Stimulated activated naive B cell treated with anti-CD40 and anti-IgM and Interleukin-4, amounts not matched to agents 10 μg/mL and 1 μg/mL and 100 μg/mL, for 72 hours (primary cell): ENCODE measurements around the gene KLF13.

Experiments used
- ATAC-seq, 2 donors: fragments of 150-1000 bp; cut with Tn5 transposase; replicated peaks; 2 replicates each; pipeline ENCODE4 v1.10.0; 2021; ENCODE audit warnings: moderate library complexity in 1 of 2
- DNase-seq: peaks from one replicate; pipeline ENCODE4 v3.0.0; 2021
- H3K27ac Mint-ChIP-seq: one replicate; pipeline ENCODE4 v1.8.0; 2022; ENCODE audit warnings: mild to moderate bottlenecking, mixed read lengths
- H3K27me3 Mint-ChIP-seq, 2 donors: one replicate each; pipeline ENCODE4 v1.8.0; 2022; ENCODE audit warnings: mixed read lengths in 2 of 2
- H3K36me3 Mint-ChIP-seq, 2 donors: one replicate each; pipeline ENCODE4 v1.8.0; 2022; ENCODE audit warnings: mixed read lengths in 2 of 2, mild to moderate bottlenecking in 1 of 2
- H3K4me1 Mint-ChIP-seq, 2 donors: one replicate each; pipeline ENCODE4 v1.8.0; 2022; ENCODE audit warnings: mixed read lengths in 2 of 2, mild to moderate bottlenecking in 1 of 2
- H3K4me3 Mint-ChIP-seq, 2 donors: one replicate each; pipeline ENCODE4 v1.8.0; 2022; ENCODE audit warnings: mild to moderate bottlenecking in 2 of 2, mixed read lengths in 2 of 2, moderate library complexity in 1 of 2
- H3K9me3 Mint-ChIP-seq, 2 donors: one replicate each; pipeline ENCODE4 v1.8.0; 2022; ENCODE audit warnings: mixed read lengths in 2 of 2, mild to moderate bottlenecking in 1 of 2

KLF13 gene

DNA sequence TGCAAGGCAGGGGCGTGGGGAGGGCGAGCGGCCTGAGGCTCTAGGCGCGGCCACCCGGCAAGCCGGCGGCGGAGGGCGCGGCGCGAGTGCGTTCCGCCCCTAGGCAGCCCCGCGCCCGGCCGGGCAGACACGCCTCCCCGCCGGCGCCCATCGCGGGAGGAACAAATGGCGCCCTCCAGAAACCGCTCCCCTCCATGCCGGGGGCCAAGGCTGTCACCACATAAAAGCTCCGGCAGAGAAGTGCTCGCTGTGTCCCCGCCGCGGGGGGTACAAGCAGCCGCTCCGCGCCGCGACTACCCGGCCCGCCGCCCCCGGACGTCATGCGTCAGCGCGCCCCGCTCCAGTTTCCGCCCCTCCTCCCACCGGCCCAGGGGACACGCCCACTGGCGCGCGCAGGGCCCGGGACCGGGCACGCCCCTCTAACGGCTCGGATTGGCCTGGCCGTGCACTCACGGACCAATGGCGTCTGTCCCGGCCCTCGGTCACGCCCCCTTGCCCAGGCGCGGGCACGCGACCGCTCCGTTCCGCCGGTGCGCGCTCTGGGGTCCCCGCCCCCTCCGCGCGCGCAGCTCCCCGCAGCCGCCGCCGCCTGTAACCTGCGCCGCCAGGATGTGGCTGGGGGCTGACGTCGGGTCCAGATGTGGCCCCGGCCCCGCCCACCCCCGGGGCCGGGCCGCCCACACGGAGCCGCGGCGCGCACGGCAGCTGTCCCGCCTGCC is at the start of gene KLF13:
Gene KLF13 (plus strand): TSS at position 680 of the 719 bp plus-strand sequence. CDS start 378 bp downstream, outside the sequence.
- Mint-ChIP-seq H3K4me3 (peak within 1 kb of the TSS; percentile 93 to 95), H3K27ac (peak within 1 kb of the TSS; percentile 97), H3K36me3 (peaks cover 13 to 27% of the 10 kb centered on the region in 2 donors), H3K27me3 (no peaks in the 10 kb centered on the region), H3K9me3 (no peaks in the 10 kb centered on the region), H3K4me1 (peaks cover 56 to 65% of the 10 kb centered on the region in 2 donors)
- peak; percentile 99 for DNase-seq
- peak; percentile 77 to 80 for ATAC-seq

DNA sequence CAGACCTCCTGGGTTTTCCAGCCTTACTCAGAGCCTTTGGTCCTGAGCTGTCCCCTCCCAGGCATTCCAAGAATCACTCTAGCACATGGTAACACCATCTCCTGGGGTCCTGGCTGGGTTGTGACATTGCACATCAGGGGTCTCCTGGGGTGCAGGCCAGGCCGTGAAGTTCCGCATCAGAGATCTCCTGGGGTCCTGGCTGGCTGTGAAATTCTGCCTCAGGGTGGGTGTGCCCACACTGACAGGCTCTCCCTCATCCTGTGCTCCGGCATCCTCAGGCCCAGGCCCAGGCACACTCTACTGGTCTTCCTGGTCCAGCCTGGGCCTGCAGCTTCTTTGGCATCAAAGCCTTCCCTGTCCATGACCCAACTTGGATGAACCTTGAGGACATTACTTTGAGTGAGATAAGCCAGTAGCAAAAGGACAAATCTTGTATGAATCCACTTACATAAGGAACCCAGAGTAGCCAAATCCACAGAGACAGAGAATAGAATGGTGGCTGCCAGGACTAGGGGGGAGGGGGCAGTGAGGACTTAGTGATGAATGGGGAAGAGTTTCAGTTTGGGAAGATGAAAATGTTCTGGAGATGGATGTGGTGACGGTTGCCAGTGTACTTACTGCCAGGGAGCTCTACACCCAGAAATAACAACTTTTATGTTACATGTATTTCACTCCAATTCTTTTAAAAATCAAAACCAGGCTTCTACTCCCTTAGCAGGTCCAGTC is 49.1 kb upstream of the KLF13 start:
- Mint-ChIP-seq H3K4me3 (no peak overlapping the region), H3K9me3 (no peaks in the 10 kb centered on the region), H3K4me1 (peaks cover 22 to 37% of the 10 kb centered on the region in 2 donors), H3K36me3 (no peaks in the 10 kb centered on the region), H3K27ac (no peak overlapping the region), H3K27me3 (no peaks in the 10 kb centered on the region)
- ATAC-seq (no peak), DNase-seq (no peak)

DNA sequence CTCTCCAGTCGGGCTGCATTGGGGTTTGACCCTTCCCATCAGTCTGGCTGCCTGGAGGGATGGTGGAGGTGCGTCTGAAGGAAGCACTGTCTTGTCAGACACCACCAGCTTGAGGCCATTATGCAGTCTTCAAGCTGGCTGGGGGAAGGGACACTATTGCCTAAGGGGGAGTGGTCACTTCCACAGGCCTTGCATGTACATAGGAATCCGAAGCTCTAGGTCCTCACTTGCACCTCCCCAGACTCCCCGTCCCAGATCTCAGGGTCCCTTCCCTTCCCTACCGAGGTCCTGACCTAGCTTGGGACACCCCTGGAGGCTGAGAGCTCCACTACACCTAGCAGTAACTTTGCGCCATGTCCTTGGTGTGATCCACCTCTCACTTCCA is 48.6 kb upstream of the KLF13 start:
- ATAC-seq = no peak

DNA sequence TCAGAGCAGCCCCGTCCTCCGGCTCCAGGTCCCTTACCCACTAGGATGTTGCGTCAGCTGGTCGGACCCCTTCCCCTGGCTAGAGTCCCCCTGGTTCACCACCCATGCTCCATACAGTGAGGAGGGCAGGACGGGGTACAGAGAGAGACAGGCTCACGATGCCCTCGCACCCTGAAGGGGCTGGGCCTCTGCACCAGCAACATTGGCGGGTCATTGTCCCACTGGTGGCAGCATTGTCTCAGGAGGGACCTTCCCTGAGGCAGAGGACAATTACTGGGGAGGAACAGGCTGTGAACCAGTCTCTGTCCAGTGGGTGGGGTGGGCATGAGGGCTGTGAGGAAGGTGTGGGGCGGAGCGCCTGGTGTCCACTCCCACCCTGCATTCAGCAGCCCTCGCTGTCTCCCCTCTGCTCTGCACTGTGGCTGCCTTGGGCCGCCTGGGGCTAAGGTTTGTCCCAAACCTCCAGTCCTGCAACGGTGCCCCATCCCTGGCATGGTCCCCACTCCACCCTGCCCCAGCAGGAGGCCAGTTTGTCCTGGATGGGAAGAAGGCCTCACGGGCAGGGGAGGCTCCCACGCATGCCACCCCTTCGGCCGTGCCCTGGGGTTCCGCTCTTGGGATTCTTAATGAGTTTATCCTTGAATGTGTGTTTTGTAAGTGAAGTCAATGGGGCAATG is 48.0 kb upstream of the KLF13 start:
- no peak for DNase-seq
- no peaks in the 10 kb centered on the region for H3K27me3 Mint-ChIP-seq
- H3K36me3 Mint-ChIP-seq = no peaks in the 10 kb centered on the region
- H3K27ac Mint-ChIP-seq = peak overlapping the region; percentile 84
- peaks cover 13 to 25% of the 10 kb centered on the region in 2 donors for H3K4me1 Mint-ChIP-seq
- ATAC-seq = no peak
- H3K4me3 Mint-ChIP-seq = no peak overlapping the region
- H3K9me3 Mint-ChIP-seq = peaks cover under 1 to 2% of the 10 kb centered on the region in 2 donors

More for the DNA sequence above, 48.6 kb upstream of the KLF13 start:
- no peaks in the 10 kb centered on the region for H3K36me3 Mint-ChIP-seq
- H3K4me3 Mint-ChIP-seq = no peak overlapping the region
- no peaks in the 10 kb centered on the region for H3K27me3 Mint-ChIP-seq
- no peak overlapping the region for H3K27ac Mint-ChIP-seq
- no peak for DNase-seq
- H3K4me1 Mint-ChIP-seq = peaks cover 18 to 31% of the 10 kb centered on the region in 2 donors
- H3K9me3 Mint-ChIP-seq = no peaks in the 10 kb centered on the region

DNA sequence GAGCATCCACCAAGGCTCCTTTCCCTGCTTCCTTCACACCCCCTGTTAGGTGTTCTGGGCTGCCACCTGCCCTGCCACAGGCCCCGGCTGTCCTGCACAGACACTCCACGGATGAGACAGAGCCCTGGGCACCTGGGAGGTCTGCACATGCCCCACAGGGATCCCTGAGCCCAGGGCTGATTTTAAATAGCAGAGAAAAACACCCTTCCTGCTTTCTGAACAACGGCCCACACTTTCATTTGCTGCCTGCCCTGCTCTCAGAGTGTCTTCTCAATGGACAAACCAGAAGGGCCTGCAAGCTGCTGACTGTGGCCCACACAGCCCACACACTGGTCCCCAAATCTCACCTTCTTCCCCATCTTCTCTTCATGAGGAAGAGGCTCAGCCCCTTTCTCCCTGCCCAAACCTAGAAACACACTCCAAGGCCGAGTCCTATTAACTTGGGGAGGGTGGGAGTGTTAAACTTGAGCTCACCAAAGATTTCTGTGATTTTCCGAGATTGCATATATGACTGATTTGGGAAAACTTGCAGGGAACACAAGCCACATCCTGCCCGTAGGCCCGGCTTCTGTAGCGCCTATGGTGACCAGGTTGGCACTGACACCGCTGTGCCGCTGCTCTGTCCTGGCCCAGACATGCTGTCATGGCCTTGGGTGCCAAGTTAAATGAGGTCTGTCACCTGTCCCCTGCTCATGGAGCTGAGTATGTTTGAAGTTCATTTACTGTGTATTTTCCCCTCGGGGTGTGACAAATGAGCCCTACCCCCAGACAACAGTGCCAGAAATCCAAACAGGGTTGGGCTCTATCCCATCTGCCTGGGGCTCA is 47.2 kb upstream of the KLF13 start:
- H3K9me3 Mint-ChIP-seq = peaks cover 4 to 6% of the 10 kb centered on the region in 2 donors
- H3K27ac Mint-ChIP-seq = peak overlapping the region; percentile 84
- H3K27me3 Mint-ChIP-seq = no peaks in the 10 kb centered on the region
- ATAC-seq (no peak), DNase-seq (no peak)
- H3K36me3 Mint-ChIP-seq = no peaks in the 10 kb centered on the region
- H3K4me3 Mint-ChIP-seq = no peak overlapping the region
- peaks cover 12 to 17% of the 10 kb centered on the region in 2 donors for H3K4me1 Mint-ChIP-seq

DNA sequence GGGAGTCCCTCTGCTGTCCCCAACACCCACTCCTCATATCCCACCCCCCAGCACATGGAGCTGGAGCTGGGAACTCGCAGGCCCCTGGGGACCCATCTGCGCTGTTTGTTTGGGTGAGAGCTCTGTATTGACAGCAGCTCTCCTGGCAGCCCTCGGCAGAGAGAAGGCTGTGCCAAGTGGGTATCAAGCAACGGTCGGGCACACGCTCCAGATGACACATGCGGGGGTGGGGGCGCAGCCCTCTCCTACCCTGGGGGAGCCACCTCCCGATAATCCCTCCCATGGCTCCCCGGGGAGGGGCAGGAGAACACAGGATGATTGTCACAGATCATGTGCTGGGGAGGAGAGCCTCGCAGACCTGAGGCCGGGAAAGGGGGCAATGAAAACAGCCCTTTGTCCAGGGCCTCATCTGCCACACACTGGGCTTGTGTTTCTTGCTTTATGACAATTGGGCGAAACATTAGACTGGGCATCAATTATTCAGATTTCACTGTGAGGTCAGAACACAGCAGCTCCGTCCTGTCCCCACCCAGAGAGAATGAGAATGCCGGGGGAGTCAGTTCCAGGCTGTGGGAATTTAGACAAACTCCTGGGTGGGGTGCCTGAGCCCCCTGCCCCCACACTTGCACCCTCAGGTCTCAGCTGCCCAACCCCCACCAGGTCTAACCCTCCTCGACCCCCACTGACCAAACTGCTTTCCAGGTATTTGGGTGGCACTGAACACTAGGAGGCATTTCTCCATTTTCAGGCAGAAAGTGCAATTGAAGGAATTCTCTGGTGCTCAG is 46.4 kb upstream of the KLF13 start:
- H3K4me3 Mint-ChIP-seq = no peak overlapping the region
- H3K27me3 Mint-ChIP-seq = no peaks in the 10 kb centered on the region
- no peaks in the 10 kb centered on the region for H3K36me3 Mint-ChIP-seq
- peaks cover 10% of the 10 kb centered on the region in 2 donors for H3K4me1 Mint-ChIP-seq
- ATAC-seq = no peak
- DNase-seq = no peak
- peaks cover 4 to 6% of the 10 kb centered on the region in 2 donors for H3K9me3 Mint-ChIP-seq
- H3K27ac Mint-ChIP-seq = peak overlapping the region; percentile 5

DNA sequence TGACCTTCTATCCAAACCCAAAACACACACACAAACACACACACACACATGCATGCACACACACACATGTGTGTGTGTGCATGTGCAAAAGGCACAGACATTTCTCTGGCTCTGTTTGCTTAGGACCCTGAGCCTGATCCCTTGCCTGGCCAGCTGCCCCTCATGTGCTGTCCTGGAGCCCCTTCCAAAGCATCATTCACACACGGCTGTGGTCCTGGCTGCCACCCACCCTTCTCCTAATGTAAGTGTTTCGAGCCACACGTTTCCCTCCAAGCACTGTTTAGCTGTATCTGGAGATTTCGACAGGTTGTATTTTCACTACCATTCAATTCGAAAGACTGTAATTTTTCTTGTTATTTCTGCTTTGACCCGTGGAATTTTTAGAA is 45.8 kb upstream of the KLF13 start:
- Mint-ChIP-seq H3K36me3 (no peaks in the 10 kb centered on the region), H3K9me3 (peaks cover 4 to 6% of the 10 kb centered on the region in 2 donors), H3K4me1 (peaks cover 11 to 15% of the 10 kb centered on the region in 2 donors), H3K27me3 (no peaks in the 10 kb centered on the region), H3K27ac (peak overlapping the region; percentile 5), H3K4me3 (no peak overlapping the region)
- no peak for DNase-seq
- ATAC-seq = no peak

DNA sequence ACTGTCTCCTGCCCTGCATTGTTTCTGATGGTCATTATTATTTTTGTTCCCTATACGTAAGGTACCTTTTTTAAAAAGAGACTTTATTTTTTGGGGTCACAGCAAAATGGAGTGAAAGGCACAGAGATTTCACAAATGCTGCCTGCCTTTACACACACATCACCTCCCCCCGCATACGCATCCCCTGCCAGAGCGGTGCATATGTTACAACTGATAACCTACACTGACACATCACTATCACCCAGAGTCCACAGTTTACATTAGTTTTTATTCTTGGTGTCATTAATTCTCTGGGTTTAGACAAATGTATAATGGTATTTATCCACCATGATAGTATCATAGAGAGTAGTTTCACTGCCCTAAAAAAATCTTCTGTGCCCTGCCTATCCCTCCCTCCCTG is 43.6 kb upstream of the KLF13 start:
- Mint-ChIP-seq H3K4me1 (peaks cover 13 to 20% of the 10 kb centered on the region in 2 donors), H3K4me3 (no peak overlapping the region), H3K36me3 (no peaks in the 10 kb centered on the region), H3K9me3 (peaks cover 5 to 6% of the 10 kb centered on the region in 2 donors), H3K27me3 (no peaks in the 10 kb centered on the region), H3K27ac (no peak overlapping the region)
- DNase-seq = no peak
- ATAC-seq = no peak

DNA sequence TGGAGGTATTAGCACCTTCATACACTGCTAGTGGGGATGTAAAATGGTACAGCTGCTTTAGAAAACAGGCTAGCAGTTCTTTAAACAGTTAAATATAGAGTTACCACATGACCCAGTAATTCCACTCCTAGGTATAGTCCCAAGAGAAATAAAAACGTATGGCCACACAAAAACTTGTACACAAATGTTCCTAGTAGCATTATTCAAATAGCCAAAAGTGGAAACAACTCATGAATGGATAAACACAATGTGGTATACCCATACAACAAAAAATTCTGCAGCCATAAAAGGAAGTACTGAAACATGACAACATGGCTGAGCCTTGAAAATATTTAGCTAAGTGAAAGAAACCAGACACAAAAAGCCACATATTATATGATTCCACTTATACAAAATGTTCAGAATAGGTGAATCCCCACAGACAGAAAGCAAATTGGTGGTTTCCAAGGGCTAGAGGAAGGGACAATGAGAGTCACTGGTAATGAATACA is 40.8 kb upstream of the KLF13 start:
- Mint-ChIP-seq H3K27me3 (no peaks in the 10 kb centered on the region), H3K4me3 (no peak overlapping the region), H3K4me1 (peaks cover 5 to 12% of the 10 kb centered on the region in 2 donors), H3K27ac (peak overlapping the region; percentile 1), H3K36me3 (peaks cover 2 to 4% of the 10 kb centered on the region in 2 donors), H3K9me3 (peaks cover 6 to 7% of the 10 kb centered on the region in 2 donors)
- DNase-seq = no peak
- peak; percentile 86 to 91 for ATAC-seq

DNA sequence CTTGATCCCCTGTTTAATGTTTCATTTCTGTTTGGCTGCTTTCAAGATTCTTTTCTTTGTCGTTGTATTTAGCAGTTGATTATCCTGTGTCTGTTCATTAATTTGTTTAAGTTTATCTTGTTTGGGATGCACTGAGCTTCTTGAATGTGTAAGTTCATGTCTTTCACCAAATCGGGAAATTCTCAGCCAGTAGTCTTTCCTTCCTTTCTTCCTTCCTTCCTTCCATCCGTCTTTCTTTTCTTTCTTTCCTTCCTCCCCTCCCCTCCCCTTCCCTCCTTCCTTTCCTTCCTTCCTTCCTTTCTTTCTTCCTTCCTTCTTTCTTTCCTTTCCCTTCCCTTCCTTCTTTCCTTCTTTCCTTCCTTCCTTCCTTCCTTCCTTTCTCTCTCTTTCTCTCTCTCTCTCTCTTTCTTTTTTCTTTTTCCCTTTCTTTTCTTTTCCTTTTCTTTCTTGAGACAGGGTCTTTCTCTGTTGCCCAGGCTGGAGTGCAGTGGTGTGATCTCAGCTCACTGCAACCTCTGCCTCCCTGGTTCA is 35.5 kb upstream of the KLF13 start:
- Mint-ChIP-seq H3K4me1 (peaks cover 8% of the 10 kb centered on the region in 2 donors), H3K36me3 (peaks cover 2 to 4% of the 10 kb centered on the region in 2 donors), H3K27me3 (no peaks in the 10 kb centered on the region), H3K27ac (no peak overlapping the region), H3K9me3 (peaks cover 0 to 3% of the 10 kb centered on the region in 2 donors), H3K4me3 (no peak overlapping the region)
- DNase-seq = no peak
- no peak for ATAC-seq

DNA sequence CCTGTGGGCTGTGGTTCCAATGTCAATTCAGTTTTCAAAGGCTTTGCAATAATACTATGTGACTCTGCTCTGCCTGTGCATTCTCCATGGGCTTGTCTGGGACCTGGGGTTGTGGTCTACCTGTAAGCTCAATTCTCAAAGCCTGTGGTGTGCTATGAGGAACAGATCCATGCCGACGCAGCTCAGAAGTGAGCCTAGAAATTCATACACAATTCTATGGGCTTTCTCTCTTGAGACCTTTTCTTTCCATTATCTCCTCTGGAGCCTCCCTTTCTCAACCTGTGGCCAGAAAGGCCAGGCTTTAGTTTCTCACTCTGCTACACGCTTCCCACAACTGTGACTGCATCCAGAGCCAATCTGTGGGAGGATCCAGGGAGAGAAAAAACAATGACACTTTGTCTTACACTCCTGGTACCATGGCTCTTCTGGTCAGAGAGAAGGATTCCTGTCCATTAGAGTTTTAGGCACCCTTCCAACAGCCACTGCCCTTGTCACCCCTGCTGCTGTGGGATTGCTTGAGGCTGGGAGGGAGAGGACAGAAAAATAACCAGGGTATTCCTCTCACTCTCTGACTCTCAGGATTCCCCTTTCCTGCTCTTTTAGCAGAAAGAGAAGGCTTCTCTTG is 34.1 kb upstream of the KLF13 start:
- no peak overlapping the region for H3K4me3 Mint-ChIP-seq
- peaks cover 0 to 3% of the 10 kb centered on the region in 2 donors for H3K9me3 Mint-ChIP-seq
- DNase-seq (no peak), ATAC-seq (no peak)
- no peaks in the 10 kb centered on the region for H3K27me3 Mint-ChIP-seq
- peaks cover 2 to 4% of the 10 kb centered on the region in 2 donors for H3K36me3 Mint-ChIP-seq
- H3K4me1 Mint-ChIP-seq = peaks cover 5 to 12% of the 10 kb centered on the region in 2 donors
- no peak overlapping the region for H3K27ac Mint-ChIP-seq

DNA sequence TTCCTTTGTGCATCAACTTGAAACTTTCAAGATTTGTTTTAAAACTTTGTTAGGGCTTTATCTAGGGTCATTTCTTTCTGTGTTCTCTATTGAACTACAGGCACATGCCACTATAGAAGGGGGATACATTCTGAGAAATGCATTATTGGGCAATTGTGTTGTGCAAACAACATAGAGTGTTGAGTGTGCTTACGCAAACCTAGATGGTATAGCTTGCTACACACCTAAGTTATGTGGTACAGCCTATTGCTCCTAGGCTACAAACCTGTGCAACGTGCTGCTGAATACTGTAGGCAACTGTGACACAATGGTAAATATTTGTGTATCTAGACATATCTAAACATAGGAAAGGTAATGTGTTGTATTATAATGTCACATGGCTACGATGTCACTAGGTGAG is 33.0 kb upstream of the KLF13 start:
- Mint-ChIP-seq H3K4me3 (no peak overlapping the region), H3K27ac (no peak overlapping the region), H3K9me3 (no peaks in the 10 kb centered on the region), H3K36me3 (peaks cover 0 to 4% of the 10 kb centered on the region in 2 donors), H3K27me3 (no peaks in the 10 kb centered on the region), H3K4me1 (peaks cover 5 to 12% of the 10 kb centered on the region in 2 donors)
- no peak for ATAC-seq
- DNase-seq = no peak
